ENCODE data around the gene MBOAT2.

MBOAT2 gene

DNA sequence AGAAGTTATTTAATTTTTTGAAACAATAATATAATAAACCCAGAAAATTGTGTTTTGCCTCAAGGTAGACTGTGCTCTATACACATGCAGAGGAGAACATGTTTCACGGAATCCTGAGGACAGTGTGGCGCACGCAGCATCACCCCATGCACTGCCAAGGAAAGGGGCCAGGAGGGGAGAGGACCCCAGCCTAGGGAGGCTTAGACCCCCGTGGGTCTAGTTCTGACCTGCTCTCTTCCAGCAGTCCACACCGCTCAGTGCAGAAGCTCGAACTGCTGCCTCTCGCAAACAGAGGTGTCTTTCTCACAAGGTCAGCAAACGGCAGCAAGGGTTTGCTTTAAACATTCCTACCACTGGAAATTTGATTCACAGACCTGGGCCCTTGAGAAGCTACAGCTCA, 114.5 kb downstream of the MBOAT2 start:
- Histone ChIP-seq H2AFZ (ENCODE audit: low read depth, low read length, severe bottlenecking) (no peak overlapping the region), H3F3A (ENCODE audit: insufficient read depth) (no peaks in the 10 kb centered on the region), H3K27me3 (ENCODE audit: low read length) (no peaks in the 10 kb centered on the region), H3K9me3 (ENCODE audit: insufficient read depth, low read length) (no peaks in the 10 kb centered on the region), H3K4me3 (ENCODE audit: insufficient read depth, low read length, poor library complexity, severe bottlenecking) (no peak overlapping the region), H3K79me2 (ENCODE audit: insufficient read depth, low read length) (no peaks in the 10 kb centered on the region), H3K9me2 (replicated peaks; ENCODE audit: insufficient read depth, low read length) (no peaks in the 10 kb centered on the region), H3K4me2 (ENCODE audit: low read depth, low read length, poor library complexity, severe bottlenecking) (no peak overlapping the region), H3K9ac (ENCODE audit: low read length) (no peak overlapping the region), H3K27ac (ENCODE audit: low read depth, low read length) (no peak overlapping the region), H3K36me3 (ENCODE audit: low read length) (no peaks in the 10 kb centered on the region), H4K20me1 (ENCODE audit: low read depth, low read length) (no peaks in the 10 kb centered on the region)
- TF ChIP-seq, protein P1, sequence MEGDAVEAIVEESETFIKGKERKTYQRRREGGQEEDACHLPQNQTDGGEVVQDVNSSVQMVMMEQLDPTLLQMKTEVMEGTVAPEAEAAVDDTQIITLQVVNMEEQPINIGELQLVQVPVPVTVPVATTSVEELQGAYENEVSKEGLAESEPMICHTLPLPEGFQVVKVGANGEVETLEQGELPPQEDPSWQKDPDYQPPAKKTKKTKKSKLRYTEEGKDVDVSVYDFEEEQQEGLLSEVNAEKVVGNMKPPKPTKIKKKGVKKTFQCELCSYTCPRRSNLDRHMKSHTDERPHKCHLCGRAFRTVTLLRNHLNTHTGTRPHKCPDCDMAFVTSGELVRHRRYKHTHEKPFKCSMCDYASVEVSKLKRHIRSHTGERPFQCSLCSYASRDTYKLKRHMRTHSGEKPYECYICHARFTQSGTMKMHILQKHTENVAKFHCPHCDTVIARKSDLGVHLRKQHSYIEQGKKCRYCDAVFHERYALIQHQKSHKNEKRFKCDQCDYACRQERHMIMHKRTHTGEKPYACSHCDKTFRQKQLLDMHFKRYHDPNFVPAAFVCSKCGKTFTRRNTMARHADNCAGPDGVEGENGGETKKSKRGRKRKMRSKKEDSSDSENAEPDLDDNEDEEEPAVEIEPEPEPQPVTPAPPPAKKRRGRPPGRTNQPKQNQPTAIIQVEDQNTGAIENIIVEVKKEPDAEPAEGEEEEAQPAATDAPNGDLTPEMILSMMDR (IDR thresholded peaks at IDR 0.05; ENCODE audit: insufficient read depth, low read length, poor library complexity, severe bottlenecking), result no peak
- no peak for TF ChIP-seq EZH2phosphoT487 (conservative IDR thresholded peaks at IDR 0.05; ENCODE audit: low read length)

DNA sequence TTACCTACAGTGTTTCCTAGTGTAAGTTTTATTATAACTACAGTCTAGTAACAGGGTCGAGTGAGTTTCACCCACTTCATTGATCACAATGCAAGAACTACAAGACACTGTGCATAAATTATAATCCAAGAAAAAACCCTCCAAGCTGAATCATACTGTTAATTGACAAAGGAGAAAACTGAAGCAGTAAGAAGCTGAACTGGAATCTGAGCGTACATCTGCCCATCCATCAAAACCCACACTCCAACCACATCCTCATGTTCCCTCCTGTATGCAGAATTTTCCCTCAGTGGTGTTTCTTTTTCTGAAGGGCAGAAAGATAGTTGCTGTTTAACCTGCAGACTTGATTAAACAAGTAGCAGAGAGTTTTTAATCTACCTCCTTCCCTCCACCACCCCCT, 116.6 kb downstream of the MBOAT2 start:
- H3K9me2 ChIP-seq (replicated peaks; ENCODE audit: insufficient read depth, low read length), result no peaks in the 10 kb centered on the region
- H3K9ac ChIP-seq (ENCODE audit: low read length), result no peak overlapping the region
- H3K4me2 ChIP-seq (ENCODE audit: low read depth, low read length, poor library complexity, severe bottlenecking), result no peak overlapping the region
- no peaks in the 10 kb centered on the region for H3K9me3 ChIP-seq (ENCODE audit: insufficient read depth, low read length)
- no peaks in the 10 kb centered on the region for H3K79me2 ChIP-seq (ENCODE audit: insufficient read depth, low read length)
- no peak overlapping the region for H3K4me3 ChIP-seq (ENCODE audit: insufficient read depth, low read length, poor library complexity, severe bottlenecking)
- H4K20me1 ChIP-seq (ENCODE audit: low read depth, low read length), result no peaks in the 10 kb centered on the region
- H3K36me3 ChIP-seq (ENCODE audit: low read length), result no peaks in the 10 kb centered on the region
- no peak for TF ChIP-seq EZH2phosphoT487 (conservative IDR thresholded peaks at IDR 0.05; ENCODE audit: low read length)
- TF ChIP-seq, protein P1 (IDR thresholded peaks at IDR 0.05; ENCODE audit: insufficient read depth, low read length, poor library complexity, severe bottlenecking), result no peak
- no peaks in the 10 kb centered on the region for H3K27me3 ChIP-seq (ENCODE audit: low read length)
- H3F3A ChIP-seq (ENCODE audit: insufficient read depth), result no peaks in the 10 kb centered on the region
- no peak overlapping the region for H3K27ac ChIP-seq (ENCODE audit: low read depth, low read length)
- H2AFZ ChIP-seq (ENCODE audit: low read depth, low read length, severe bottlenecking), result no peak overlapping the region

DNA sequence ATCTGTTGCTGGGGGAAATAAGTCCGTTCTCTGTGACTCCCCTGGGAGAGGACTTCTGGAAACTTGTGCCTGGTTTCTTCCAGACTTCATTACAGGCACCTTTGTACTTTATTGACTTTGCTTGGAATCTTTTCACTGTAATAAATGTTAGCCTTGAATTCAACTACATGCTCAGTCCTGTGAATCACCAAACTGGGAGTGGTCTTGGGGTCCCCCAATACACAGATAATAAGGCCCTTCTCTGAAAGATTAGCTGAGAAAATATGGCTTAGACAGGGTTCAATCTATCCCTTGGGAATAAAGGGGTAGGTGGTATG, 117.3 kb downstream of the MBOAT2 start:
- Histone ChIP-seq H2AFZ (ENCODE audit: low read depth, low read length, severe bottlenecking) (no peak overlapping the region), H3K9ac (ENCODE audit: low read length) (no peak overlapping the region), H3K9me2 (replicated peaks; ENCODE audit: insufficient read depth, low read length) (no peaks in the 10 kb centered on the region), H3K36me3 (ENCODE audit: low read length) (no peaks in the 10 kb centered on the region), H3K79me2 (ENCODE audit: insufficient read depth, low read length) (no peaks in the 10 kb centered on the region), H3K4me3 (ENCODE audit: insufficient read depth, low read length, poor library complexity, severe bottlenecking) (no peak overlapping the region), H3K27me3 (ENCODE audit: low read length) (no peaks in the 10 kb centered on the region), H3K27ac (ENCODE audit: low read depth, low read length) (no peak overlapping the region), H3F3A (ENCODE audit: insufficient read depth) (no peaks in the 10 kb centered on the region), H3K4me2 (ENCODE audit: low read depth, low read length, poor library complexity, severe bottlenecking) (no peak overlapping the region), H3K9me3 (ENCODE audit: insufficient read depth, low read length) (no peaks in the 10 kb centered on the region), H4K20me1 (ENCODE audit: low read depth, low read length) (no peaks in the 10 kb centered on the region)
- no peak for TF ChIP-seq EZH2phosphoT487 (conservative IDR thresholded peaks at IDR 0.05; ENCODE audit: low read length)
- TF ChIP-seq, protein P1 (IDR thresholded peaks at IDR 0.05; ENCODE audit: insufficient read depth, low read length, poor library complexity, severe bottlenecking), result no peak

Measured in SU-DHL-6 (cell line).